ENCODE measurements around the gene TSPAN11. TPM values are rescaled to one million over a fixed set of nuclear protein-coding genes. Genes with fewer than 3 reads are reported as not detected.

TSPAN11 gene
- total and polyA plus RNA-seq, 2 donors (not counting 3 experiments of a cell fraction or from before 2014, with no cell fraction given), result 2.1 to 3.9 TPM

DNA sequence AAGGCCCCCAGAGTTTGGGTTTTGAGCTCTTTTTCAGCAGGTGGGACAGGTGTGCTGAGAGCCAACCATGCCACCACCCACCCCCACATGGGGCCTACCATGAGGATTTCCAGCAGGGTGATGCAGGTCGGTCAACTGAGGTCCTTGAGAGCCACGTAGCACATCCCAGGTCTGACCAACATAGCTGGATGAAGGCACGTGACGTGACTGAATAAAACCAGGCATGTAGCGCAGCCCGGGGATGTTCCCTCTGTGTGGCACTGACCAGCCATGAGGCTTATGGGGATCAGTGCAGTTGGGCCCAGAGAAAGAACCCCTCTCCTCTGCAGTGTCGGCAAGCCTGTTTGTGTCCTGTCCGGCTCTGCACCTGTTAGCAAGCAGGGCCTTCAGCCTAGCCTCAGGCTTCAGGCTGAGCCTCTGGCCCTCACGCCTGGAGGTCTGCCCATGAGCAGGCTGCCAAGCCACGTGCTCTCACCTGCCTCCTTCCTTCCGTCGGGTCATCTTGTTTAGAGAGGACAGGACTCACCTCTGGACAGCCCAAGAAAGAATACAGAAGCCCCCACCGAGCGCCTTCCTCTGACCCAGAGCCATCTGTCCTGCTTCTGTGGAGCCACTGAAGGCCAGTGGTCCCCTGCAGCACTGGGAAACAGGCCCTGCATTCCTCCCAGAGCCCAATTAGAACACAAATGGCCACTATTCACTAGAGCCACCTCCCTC is 38.5 kb downstream of the TSPAN11 start:
- Histone ChIP-seq H3K4me3 (replicated peaks in 1 of 3; ENCODE audit: insufficient read depth in 1 of 3, low read depth in 1 of 3, low read length in 3 of 3) (no peak overlapping the region), H3K79me2 (ENCODE audit: control insufficient read depth, insufficient read depth, low read length) (no peaks in the 10 kb centered on the region), H3K4me2 (ENCODE audit: insufficient read depth, low read length) (no peak overlapping the region), H2AFZ (ENCODE audit: low read depth, low read length) (no peak overlapping the region), H3K27me3 (ENCODE audit: control insufficient read depth in 2 of 2, insufficient read depth in 2 of 2, low read length in 2 of 2) (peaks cover 2 to 5% of the 10 kb centered on the region in 2 experiments), H3K9me1 (replicated peaks; ENCODE audit: control insufficient read depth, extremely low read depth, insufficient read depth, low read length) (no peaks in the 10 kb centered on the region), H3K4me1 (ENCODE audit: control insufficient read depth, extremely low read depth, insufficient read depth, low read length) (no peaks in the 10 kb centered on the region), H3K9me3 (replicated peaks; ENCODE audit: control insufficient read depth, insufficient read depth, low read length) (no peaks in the 10 kb centered on the region), H4K20me1 (replicated peaks; ENCODE audit: control insufficient read depth, extremely low read depth, insufficient read depth, low read length) (no peaks in the 10 kb centered on the region), H3K9ac (replicated peaks; ENCODE audit: extremely low read depth, insufficient read depth, low read length) (no peak overlapping the region), H3K27ac (ENCODE audit: insufficient read depth, low read depth, low read length) (no peak overlapping the region), H3K36me3 (ENCODE audit: control insufficient read depth in 2 of 2, extremely low read depth in 1 of 2, insufficient read depth in 2 of 2, low read length in 2 of 2) (no peaks in the 10 kb centered on the region)
- DNase-seq (ENCODE audit: low read depth, low spot score), result no peak
- BruUV-seq (replicated peaks), result no TSS peak
- no peak for FAIRE-seq
- POLR2A ChIA-PET, result no interaction called here
- dilution Hi-C loops (cut with MboI; ENCODE audit: extremely low pct_ligation_motif_present, low sequenced_read_pairs) (no loop called here), intact Hi-C loops (cut with micrococcal nuclease) (no loop called here)
- TF ChIP-seq JUN (IDR thresholded peaks at IDR 0.05; ENCODE audit: borderline replicate concordance, insufficient read depth, insufficient read length, low read depth) (no peak), POLR2AphosphoS5 (IDR thresholded peaks at IDR 0.05; ENCODE audit: insufficient read depth, low read depth, low read length) (no peak), MYC (IDR thresholded peaks at IDR 0.05; ENCODE audit: low read depth, low read length) (no peak), POLR2A (IDR thresholded peaks at IDR 0.05; ENCODE audit: low read depth, low read length) (no peak), FOS (IDR thresholded peaks at IDR 0.05; ENCODE audit: borderline replicate concordance, insufficient read depth, low read length) (no peak), CTCF (IDR thresholded peaks at IDR 0.05; ENCODE audit: extremely low read depth in 1 of 2, insufficient read depth in 1 of 2, low read depth in 1 of 2, low read length in 2 of 2) (no peak), GATA2 (IDR thresholded peaks at IDR 0.05; ENCODE audit: insufficient read depth, insufficient read length, low read depth, low read length) (no peak), EZH2 (IDR thresholded peaks at IDR 0.05; ENCODE audit: borderline replicate concordance, low read depth, low read length, severe bottlenecking) (no peak)
- TF ChIP-seq, protein P1, sequence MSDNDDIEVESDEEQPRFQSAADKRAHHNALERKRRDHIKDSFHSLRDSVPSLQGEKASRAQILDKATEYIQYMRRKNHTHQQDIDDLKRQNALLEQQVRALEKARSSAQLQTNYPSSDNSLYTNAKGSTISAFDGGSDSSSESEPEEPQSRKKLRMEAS (IDR thresholded peaks at IDR 0.05; ENCODE audit: insufficient read depth, insufficient read length), result no peak
- CTCF ChIA-PET, result interaction anchor here (0.7 to 1.0 kb wide), 2 partner anchors 114 to 117 kb away, joined by 3 to 4 read pairs; no protein-coding TSS in a partner anchor
